Smooth muscle cell (in vitro differentiated cells): ENCODE data around the gene RBM48. TPM values are rescaled to one million over a fixed set of nuclear protein-coding genes. Genes with fewer than 3 reads are reported as not detected.

Source experiments
- DNase-seq: peaks from one replicate; lab custom pipeline; 2025; ENCODE audit not compliant: unreplicated experiment; lab: John Stamatoyannopoulos, UW
- H2AFZ ChIP-seq: fragments of 200-600 bp; sonication (generic); 2 replicates; pipeline ENCODE4 v1.6.0; 2016; ENCODE audit warnings: antibody characterized with exemption, low read depth, mild to moderate bottlenecking
- H3F3A ChIP-seq: fragments of 200-600 bp; sonication (generic); 2 replicates; pipeline ENCODE4 v1.6.0; 2017; ENCODE audit warnings: antibody characterized with exemption, low read depth
- H3K27ac ChIP-seq: fragments of 200-600 bp; sonication (generic); 2 replicates; pipeline ENCODE4 v1.5.1; 2016; ENCODE audit warnings: low read depth, mild to moderate bottlenecking
- H3K27me3 ChIP-seq: fragments of 200-600 bp; sonication (generic); 2 replicates; pipeline ENCODE4 v1.6.1; 2016; ENCODE audit warnings: low read depth, mild to moderate bottlenecking
- H3K36me3 ChIP-seq: fragments of 200-600 bp; sonication (generic); 2 replicates; pipeline ENCODE4 v1.5.1; 2016; ENCODE audit warnings: low read depth
- H3K4me1 ChIP-seq: fragments of 200-600 bp; sonication (generic); 2 replicates; pipeline ENCODE4 v1.5.1; 2016; ENCODE audit warnings: low read depth
- H3K4me2 ChIP-seq: fragments of 200-600 bp; sonication (generic); 2 replicates; pipeline ENCODE4 v1.6.0; 2016; ENCODE audit warnings: mild to moderate bottlenecking
- H3K4me3 ChIP-seq: fragments of 200-600 bp; sonication (generic); 2 replicates; pipeline ENCODE4 v1.5.1; 2016; ENCODE audit warnings: mild to moderate bottlenecking
- H3K79me2 ChIP-seq: fragments of 200-600 bp; sonication (generic); 2 replicates; pipeline ENCODE4 v1.6.0; 2016; ENCODE audit warnings: low read depth, mild to moderate bottlenecking
- H3K9ac ChIP-seq: fragments of 200-600 bp; sonication (generic); 2 replicates; pipeline ENCODE4 v1.6.0; 2016; ENCODE audit warnings: low read depth
- H3K9me3 ChIP-seq: fragments of 200-600 bp; sonication (generic); replicated peaks from 2 replicates; pipeline ENCODE4 v1.5.1; 2016; ENCODE audit warnings: low read depth
- H4K20me1 ChIP-seq: fragments of 200-600 bp; sonication (generic); 2 replicates; pipeline ENCODE4 v1.6.0; 2016; ENCODE audit warnings: low read depth
- WGBS: methylation state at CpG from one replicate; pipeline ENCODE4 v1.1.7; 2016; ENCODE audit warnings: low lambda C conversion rate; 5-methylcytosine and 5-hydroxymethylcytosine counted together
- polyA plus RNA-seq: library from polyadenylated mRNA; unstranded; fragments of >200 nt; fragmentation: Nextera tagmentation; extraction: Ambion mirVana; gene quantifications from 2 replicates; pipeline ENCODE4 v1.2.1, GENCODE V29; 2016
- total RNA-seq: library from RNA; depleted of rRNA; stranded (reverse); fragments of >200 nt; gene quantifications from 2 replicates; pipeline ENCODE4 v1.2.3, GENCODE V29; 2014
- TF ChIP-seq, protein P1 (sequence below): fragments of 200-600 bp; sonication (generic); IDR thresholded peaks from 2 replicates; pipeline ENCODE4 v1.5.1; 2017; ENCODE audit warnings: borderline replicate concordance, mild to moderate bottlenecking, antibody characterized with exemption; ENCODE audit not compliant: insufficient read depth, poor library complexity, severe bottlenecking

RBM48 gene
- total and polyA plus RNA-seq, 2 experiments from 2014 or later, result 8.6 to 12.4 TPM

DNA sequence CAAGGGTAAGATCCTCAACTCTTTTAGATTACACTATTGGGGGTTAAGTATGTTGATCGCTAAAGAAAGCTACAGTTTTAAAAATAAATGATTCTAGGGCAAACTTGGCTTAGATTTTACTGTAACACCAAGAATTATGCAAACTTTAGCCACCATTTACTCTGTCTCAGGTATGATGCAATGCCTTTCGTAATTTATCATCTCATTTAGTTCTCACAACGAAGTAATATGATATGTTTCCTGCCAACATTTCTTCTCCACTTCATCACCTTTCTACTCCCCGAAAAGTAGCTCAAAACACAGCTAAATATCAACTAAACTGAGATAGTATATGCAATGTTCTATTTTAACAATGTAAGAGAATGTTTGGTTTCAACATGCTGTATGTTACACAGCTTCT lies 40.5 kb downstream of the RBM48 start:
- no peak for DNase-seq
- no peak overlapping the region for H3K4me2 ChIP-seq
- no peaks in the 10 kb centered on the region for H3F3A ChIP-seq
- peaks cover 8% of the 10 kb centered on the region for H3K36me3 ChIP-seq
- no peak overlapping the region for H2AFZ ChIP-seq
- H3K27me3 ChIP-seq, result no peaks in the 10 kb centered on the region
- no peak overlapping the region for H3K9ac ChIP-seq
- TF ChIP-seq, protein P1, sequence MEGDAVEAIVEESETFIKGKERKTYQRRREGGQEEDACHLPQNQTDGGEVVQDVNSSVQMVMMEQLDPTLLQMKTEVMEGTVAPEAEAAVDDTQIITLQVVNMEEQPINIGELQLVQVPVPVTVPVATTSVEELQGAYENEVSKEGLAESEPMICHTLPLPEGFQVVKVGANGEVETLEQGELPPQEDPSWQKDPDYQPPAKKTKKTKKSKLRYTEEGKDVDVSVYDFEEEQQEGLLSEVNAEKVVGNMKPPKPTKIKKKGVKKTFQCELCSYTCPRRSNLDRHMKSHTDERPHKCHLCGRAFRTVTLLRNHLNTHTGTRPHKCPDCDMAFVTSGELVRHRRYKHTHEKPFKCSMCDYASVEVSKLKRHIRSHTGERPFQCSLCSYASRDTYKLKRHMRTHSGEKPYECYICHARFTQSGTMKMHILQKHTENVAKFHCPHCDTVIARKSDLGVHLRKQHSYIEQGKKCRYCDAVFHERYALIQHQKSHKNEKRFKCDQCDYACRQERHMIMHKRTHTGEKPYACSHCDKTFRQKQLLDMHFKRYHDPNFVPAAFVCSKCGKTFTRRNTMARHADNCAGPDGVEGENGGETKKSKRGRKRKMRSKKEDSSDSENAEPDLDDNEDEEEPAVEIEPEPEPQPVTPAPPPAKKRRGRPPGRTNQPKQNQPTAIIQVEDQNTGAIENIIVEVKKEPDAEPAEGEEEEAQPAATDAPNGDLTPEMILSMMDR, result no peak
- H3K4me1 ChIP-seq, result no peaks in the 10 kb centered on the region
- 96% methylated on average over 4 of the region's 4 CpGs for WGBS
- peaks cover 10% of the 10 kb centered on the region for H3K79me2 ChIP-seq
- H3K4me3 ChIP-seq, result no peak overlapping the region
- no peaks in the 10 kb centered on the region for H4K20me1 ChIP-seq
- H3K27ac ChIP-seq, result no peak overlapping the region
- H3K9me3 ChIP-seq, result no peaks in the 10 kb centered on the region

DNA sequence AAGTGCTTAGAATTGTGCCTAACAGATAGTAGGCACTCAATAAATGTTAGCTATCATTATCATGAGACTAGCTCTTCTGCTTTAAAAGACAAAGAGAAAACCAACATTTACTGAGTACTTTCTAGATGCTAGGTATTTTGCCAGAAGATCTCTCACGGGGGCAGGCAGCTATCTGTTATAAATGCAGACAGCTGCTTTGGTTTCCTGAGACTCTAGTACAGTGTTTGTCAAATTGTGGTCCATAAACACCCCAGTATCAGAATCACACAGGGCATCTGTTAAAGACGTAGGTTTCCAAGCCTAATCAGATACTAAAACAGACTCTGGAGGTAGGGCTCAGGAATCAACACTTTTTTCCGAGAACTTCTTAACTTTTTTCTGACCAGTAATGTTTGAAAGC lies 47.7 kb downstream of the RBM48 start:
- H3K9me3 ChIP-seq, result no peaks in the 10 kb centered on the region
- H3K4me2 ChIP-seq, result no peak overlapping the region
- WGBS, result 95% methylated on average over 3 of the region's 3 CpGs
- peaks cover 19% of the 10 kb centered on the region for H3K79me2 ChIP-seq
- H2AFZ ChIP-seq, result no peak overlapping the region
- no peak overlapping the region for H3K27ac ChIP-seq
- H3K27me3 ChIP-seq, result no peaks in the 10 kb centered on the region
- no peaks in the 10 kb centered on the region for H3K4me1 ChIP-seq
- H3F3A ChIP-seq, result no peaks in the 10 kb centered on the region
- no peak overlapping the region for H3K9ac ChIP-seq
- H3K4me3 ChIP-seq, result no peak overlapping the region
- DNase-seq, result no peak
- H4K20me1 ChIP-seq, result peaks cover 28% of the 10 kb centered on the region
- H3K36me3 ChIP-seq, result peaks cover 46% of the 10 kb centered on the region
- TF ChIP-seq, protein P1, result no peak

DNA sequence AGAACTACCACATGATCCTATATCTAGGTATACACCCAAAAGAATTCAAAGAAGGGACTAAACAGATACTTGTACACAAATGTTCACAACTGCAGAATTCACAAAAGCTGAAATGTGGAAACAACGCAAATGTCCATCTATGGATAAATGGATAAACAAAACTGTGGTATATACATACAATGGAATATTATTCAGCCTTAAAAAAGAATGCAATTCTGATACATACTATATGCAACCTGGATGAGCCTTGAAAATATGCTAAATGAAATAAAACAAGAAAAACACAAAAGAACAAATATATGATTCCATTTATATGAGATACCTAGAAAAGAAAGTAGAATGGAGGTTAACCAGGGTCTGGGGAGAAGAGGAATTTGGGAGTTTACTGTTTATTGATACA lies 54.4 kb downstream of the RBM48 start:
- Histone ChIP-seq H3F3A (no peaks in the 10 kb centered on the region), H3K9ac (no peak overlapping the region), H3K4me3 (no peak overlapping the region), H3K36me3 (peaks cover 19% of the 10 kb centered on the region), H3K4me1 (no peaks in the 10 kb centered on the region), H3K79me2 (peaks cover 85% of the 10 kb centered on the region), H3K4me2 (no peak overlapping the region), H2AFZ (no peak overlapping the region), H3K27ac (no peak overlapping the region), H4K20me1 (peaks cover 93% of the 10 kb centered on the region), H3K9me3 (no peaks in the 10 kb centered on the region), H3K27me3 (no peaks in the 10 kb centered on the region)
- 100% methylated on average over 1 of the region's 1 CpG for WGBS
- no peak for DNase-seq
- TF ChIP-seq, protein P1, result no peak

DNA sequence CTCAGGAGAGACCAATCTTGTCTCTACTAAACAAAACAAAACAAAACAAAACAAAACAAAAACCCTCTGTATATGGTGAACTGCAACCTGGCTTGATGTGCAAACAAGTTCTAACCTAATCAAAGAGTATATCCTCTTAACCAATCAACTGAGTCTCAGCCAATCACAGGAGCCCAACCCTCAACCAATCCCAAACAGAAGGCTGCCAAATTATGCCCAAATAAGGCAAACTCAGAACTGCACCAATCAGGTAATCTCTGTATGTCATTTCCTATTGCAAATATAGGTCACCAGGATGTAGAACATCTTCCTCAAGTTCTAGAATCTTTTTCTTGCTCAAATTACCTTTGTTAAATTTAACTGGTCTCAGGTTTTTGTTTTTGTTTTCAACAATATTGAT lies 56.4 kb downstream of the RBM48 start:
- no peak overlapping the region for H3K27ac ChIP-seq

More for the DNA sequence above, 56.4 kb downstream of the RBM48 start:
- Histone ChIP-seq H3K79me2 (peaks cover 99% of the 10 kb centered on the region), H3K27me3 (no peaks in the 10 kb centered on the region), H3F3A (no peaks in the 10 kb centered on the region), H3K4me2 (no peak overlapping the region), H3K4me3 (no peak overlapping the region), H3K9me3 (no peaks in the 10 kb centered on the region), H3K4me1 (peaks cover 6% of the 10 kb centered on the region), H2AFZ (no peak overlapping the region), H4K20me1 (peaks cover 89% of the 10 kb centered on the region), H3K9ac (no peak overlapping the region), H3K36me3 (peaks cover 6% of the 10 kb centered on the region)
- TF ChIP-seq, protein P1, result no peak
- DNase-seq, result no peak
